GM12865 (cell line): Measurements from ENCODE around the gene PTCH1.

ENCODE experiments used
- DNase-seq: peaks from one replicate; pipeline ENCODE4 v3.0.0; 2010; ENCODE audit warnings: low read depth
- H3K4me3 ChIP-seq: 2 replicates; pipeline ENCODE4 v1.5.1; 2011; ENCODE audit warnings: mild to moderate bottlenecking, low read depth, low read length, control low read depth
- TF ChIP-seq, protein P1 (sequence below): IDR thresholded peaks from 2 replicates; pipeline ENCODE4 v1.5.1; 2011; ENCODE audit warnings: low read length, control low read depth, low read depth, inconsistent platforms; ENCODE audit not compliant: insufficient read depth; ENCODE audit errors: missing control alignments

Gene PTCH1

GRCh38 chr9:95498641-95499040 is 18.1 kb downstream of the PTCH1 start:
- H3K4me3 ChIP-seq = no peak overlapping the region
- no peak for DNase-seq
- TF ChIP-seq, protein P1, sequence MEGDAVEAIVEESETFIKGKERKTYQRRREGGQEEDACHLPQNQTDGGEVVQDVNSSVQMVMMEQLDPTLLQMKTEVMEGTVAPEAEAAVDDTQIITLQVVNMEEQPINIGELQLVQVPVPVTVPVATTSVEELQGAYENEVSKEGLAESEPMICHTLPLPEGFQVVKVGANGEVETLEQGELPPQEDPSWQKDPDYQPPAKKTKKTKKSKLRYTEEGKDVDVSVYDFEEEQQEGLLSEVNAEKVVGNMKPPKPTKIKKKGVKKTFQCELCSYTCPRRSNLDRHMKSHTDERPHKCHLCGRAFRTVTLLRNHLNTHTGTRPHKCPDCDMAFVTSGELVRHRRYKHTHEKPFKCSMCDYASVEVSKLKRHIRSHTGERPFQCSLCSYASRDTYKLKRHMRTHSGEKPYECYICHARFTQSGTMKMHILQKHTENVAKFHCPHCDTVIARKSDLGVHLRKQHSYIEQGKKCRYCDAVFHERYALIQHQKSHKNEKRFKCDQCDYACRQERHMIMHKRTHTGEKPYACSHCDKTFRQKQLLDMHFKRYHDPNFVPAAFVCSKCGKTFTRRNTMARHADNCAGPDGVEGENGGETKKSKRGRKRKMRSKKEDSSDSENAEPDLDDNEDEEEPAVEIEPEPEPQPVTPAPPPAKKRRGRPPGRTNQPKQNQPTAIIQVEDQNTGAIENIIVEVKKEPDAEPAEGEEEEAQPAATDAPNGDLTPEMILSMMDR = no peak

GRCh38 chr9:95497772-95498171 is 19.0 kb downstream of the PTCH1 start:
- TF ChIP-seq, protein P1 = no peak
- DNase-seq = no peak
- H3K4me3 ChIP-seq = no peak overlapping the region

GRCh38 chr9:95496687-95497086 is 20.1 kb downstream of the PTCH1 start:
- TF ChIP-seq, protein P1 = no peak
- DNase-seq = no peak
- no peak overlapping the region for H3K4me3 ChIP-seq

DNA sequence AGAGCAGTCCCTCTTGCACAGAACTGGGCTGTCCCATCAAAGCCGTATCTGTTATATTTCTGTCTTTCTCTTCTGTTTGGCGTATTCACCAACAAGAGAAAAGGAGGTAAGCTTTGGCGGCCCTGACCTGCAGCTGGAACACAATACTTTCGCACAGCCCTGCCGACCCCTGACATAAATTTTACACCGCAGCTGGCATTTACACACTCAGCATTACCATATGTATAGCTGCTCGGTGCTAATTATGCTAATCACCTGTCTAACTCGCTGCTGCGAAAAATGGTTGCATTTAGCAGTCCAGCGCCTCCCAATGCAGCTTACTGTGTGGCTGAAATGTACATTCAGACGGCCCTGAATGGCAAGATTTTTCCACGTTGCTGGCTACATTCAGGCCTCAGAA is 20.8 kb downstream of the PTCH1 start:
- TF ChIP-seq, protein P1 = no peak
- H3K4me3 ChIP-seq = no peak overlapping the region
- DNase-seq = no peak

DNA sequence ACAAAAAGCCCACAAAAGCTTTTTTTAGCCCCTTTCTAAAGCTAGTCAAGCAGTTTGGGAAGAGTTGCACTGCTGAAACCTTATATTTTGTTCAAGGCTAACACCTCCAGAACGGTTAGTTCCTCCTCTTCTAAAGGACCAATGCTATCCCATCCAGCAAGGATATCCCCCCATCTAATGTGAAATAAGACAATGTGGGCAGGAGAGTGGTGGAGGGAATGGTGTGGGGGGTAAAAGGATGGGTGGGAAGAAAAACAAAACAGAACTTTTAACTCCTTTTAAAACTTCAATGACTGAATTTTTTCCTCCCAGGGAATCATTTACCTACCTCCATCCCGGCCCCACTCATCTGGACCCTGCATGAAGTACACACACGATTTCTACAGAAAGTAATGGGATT is 21.2 kb downstream of the PTCH1 start:
- no peak overlapping the region for H3K4me3 ChIP-seq
- no peak for DNase-seq

DNA sequence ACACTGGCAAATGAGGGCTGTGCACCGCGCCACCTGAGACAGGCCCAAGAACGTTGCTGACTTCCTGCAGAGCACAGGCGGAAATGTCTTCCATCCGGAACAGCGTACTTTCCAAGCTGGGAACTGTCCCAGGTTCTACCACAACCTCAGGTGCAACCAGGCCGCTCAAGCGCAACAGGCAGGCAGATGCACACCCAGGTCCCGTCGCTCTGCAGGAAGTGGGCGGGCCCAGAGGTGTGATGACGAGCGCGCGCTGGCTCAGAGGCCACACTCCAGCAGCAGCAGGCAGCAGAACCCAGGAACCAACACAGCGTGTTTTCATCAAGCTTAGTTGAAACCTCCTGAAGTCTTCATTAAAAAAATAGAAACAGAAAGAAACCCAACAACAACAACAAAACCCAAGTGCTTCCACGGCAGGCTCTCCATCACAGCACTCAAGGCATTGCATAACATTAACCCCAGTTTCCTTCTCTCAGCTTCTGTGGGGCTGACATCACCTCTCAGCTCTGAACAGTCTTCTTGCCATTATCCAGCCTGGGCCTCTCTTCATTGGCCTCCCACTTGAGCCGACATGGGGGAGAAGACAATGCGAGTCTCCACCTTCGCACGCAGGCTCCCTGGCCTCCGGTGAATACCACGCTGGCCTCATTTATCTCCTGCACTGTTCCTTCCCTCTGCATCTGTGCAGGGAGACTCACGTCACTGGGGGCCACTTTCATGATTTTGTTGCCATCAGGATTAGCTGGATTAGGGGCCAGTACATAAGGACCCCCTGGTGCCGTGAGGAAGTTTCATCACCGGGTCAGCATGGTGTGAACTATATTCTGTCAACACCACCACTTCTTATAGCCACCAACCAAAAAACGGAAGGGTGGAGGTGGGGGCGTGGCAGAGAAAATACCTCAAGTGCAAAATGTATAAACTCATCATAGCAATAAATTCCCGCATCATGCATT is 22.1 kb downstream of the PTCH1 start:
- TF ChIP-seq, protein P1 = no peak
- H3K4me3 ChIP-seq = no peak overlapping the region
- DNase-seq = peak; percentile 87

More for the DNA sequence above, 21.2 kb downstream of the PTCH1 start:
- TF ChIP-seq, protein P1 = no peak
